RPMI7951 (cell line): ENCODE data around the gene SERPINB5. TPM values are rescaled to one million over a fixed set of nuclear protein-coding genes. Genes with fewer than 3 reads are reported as not detected.

Experiments
- DNase-seq: peaks from one replicate; pipeline ENCODE4 v3.0.0-alpha.2; 2012; ENCODE audit warnings: low read depth
- total RNA-seq: library from RNA; depleted of rRNA; stranded (reverse); fragments of >200 nt; shearing (Covaris generic); gene quantifications from 2 replicates; pipeline ENCODE4 v1.2.3, GENCODE V29; 2014; rRNA removed

The SERPINB5 gene
- total RNA-seq, 1 experiment from 2014 or later, result not detected

DNA sequence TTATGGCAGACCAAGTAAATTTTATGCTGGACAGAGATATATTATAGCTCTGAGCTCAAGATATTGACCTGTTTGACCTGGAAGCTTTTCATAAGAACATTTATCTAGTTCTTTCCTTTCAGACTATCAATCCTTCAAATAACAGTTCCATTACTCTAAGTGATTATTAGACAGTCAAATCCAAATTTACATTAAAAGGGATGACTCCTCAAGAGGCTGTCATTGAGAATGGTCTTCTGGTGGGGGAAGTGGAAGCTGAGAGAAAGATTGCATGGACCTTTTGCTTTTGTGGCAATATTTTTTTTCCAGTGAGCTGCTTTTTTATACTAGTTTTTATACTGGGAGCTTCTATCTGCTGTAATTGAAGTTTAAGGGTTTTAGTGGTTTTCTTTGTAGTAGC lies 50.5 kb downstream of the SERPINB5 start:
- DNase-seq, result no peak

GRCh38 chr18:63528863-63529492 lies 52.2 kb downstream of the SERPINB5 start:
- DNase-seq, result no peak

DNA sequence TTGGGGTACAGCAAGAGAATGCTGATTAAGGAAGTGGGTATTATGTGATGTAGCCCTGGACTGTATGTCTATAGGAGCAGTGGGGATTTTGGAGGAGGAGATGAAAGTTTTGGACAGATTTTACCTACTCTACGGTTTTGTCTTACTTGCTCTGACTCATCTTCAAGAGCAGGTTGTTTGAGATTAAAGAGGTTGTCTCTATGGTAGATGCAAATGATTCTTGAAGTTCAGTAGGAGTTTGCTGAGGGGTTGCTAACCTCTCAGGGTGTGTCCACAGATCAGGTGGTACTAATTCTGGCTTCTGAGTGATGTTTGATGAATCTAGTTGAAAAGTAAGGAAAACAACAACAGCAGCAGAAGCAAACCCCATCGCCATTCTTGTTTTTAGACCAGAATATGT lies 55.7 kb downstream of the SERPINB5 start:
- DNase-seq, result no peak

- DNase-seq, result no peak
These were observed 57.9 kb downstream of the SERPINB5 start for GRCh38 chr18:63534615-63535014.

DNA sequence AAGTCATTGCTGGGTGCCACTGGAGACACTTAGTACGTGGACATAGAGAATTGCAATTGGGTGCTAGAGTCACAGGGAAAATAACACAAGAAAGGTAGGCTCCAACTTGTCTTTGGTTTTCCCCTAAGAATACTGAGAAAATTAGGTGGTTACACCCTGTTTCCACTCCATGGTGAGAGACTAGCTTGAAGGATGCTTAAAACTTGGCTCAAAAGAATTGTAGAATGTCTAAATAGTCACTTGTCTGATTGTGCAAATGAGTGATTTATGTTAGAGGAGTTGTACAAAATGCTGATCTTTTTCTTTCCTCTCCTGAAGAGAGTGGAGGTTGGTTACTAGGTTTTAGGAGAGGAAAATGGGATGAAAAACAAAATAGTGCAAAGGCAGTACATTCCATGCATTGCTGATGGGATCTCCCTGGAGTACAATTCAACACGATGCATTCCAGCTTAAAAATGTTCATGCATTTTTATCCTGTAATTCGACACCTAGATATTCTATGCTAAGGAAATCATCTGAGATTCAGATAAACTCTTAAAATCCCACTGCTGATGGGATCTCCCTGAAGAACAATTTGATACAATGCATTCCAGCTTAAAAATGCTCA lies 63.2 kb downstream of the SERPINB5 start:
- DNase-seq, result peak; percentile 4

- DNase-seq, result no peak
These were observed 65.3 kb downstream of the SERPINB5 start, which contains the start of gene SERPINB12 for GRCh38 chr18:63542069-63542468. Gene SERPINB12 (plus strand): TSS chr18:63542369. CDS start chr18:63556160, 13,791 bp downstream.

DNA sequence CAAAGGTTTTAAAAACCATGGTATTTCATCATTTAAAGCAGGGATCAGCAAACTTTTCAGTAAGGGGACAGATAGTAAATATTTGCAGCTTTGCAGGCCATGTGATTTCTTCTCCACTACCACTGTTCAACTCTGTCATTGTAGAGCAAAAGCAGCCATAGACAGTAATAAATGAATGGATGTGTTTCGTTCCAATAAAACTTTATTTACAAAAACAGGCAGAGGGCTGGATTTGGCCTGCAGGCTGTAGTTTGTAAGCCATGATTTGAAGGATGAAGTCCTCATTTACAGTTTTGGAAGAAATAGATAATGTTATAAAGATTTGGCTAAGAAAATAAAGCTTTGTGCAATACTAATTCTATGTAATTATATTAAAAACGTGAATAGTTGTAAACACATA lies 67.3 kb downstream of the SERPINB5 start:
- DNase-seq, result no peak

- DNase-seq, result no peak
These were observed 68.2 kb downstream of the SERPINB5 start for GRCh38 chr18:63545000-63545399.

GRCh38 chr18:63550068-63550467 lies 73.3 kb downstream of the SERPINB5 start:
- no peak for DNase-seq

GRCh38 chr18:63551769-63552168 lies 75.0 kb downstream of the SERPINB5 start:
- no peak for DNase-seq

- no peak for DNase-seq
These were observed 75.8 kb downstream of the SERPINB5 start for GRCh38 chr18:63552581-63552980.

GRCh38 chr18:63553081-63553480 lies 76.3 kb downstream of the SERPINB5 start:
- peak; percentile 62 for DNase-seq

Other genes starting within 250 kb of the SERPINB5 start
- gene BCL2, start 157.2 kb upstream of the SERPINB5 start, total RNA-seq, result 0.84 and 1.4 TPM in 2 replicates
- gene KDSR, start 109.8 kb upstream of the SERPINB5 start, total RNA-seq, result 17.1 and 20.8 TPM in 2 replicates
- gene VPS4B, start 54.5 kb upstream of the SERPINB5 start, total RNA-seq, result 40.8 and 41.3 TPM in 2 replicates
- gene SERPINB12, start 65.4 kb downstream of the SERPINB5 start, total RNA-seq, result not detected in 2 replicates
- gene SERPINB13, start 110.4 kb downstream of the SERPINB5 start, total RNA-seq, result not detected in 2 replicates
- gene SERPINB4, start 167.3 kb downstream of the SERPINB5 start, total RNA-seq, result not detected in 2 replicates
- 0.20 TPM in 1 of 2 replicates, not detected in the other for gene SERPINB3, start 184.9 kb downstream of the SERPINB5 start, total RNA-seq
- gene SERPINB11, start 226.0 kb downstream of the SERPINB5 start, total RNA-seq, result not detected in 2 replicates